Stimulated activated CD8-positive, alpha-beta memory T cell treated with anti-CD3 and anti-CD28 coated beads, Interleukin-12 subunit alpha, Interleukin-12 subunit beta, amount 100 ng/mL, for 24 hours (primary cell): ENCODE measurements around the gene CARD11.

Experiments
- DNase-seq: peaks from one replicate; pipeline ENCODE4 v3.0.0-alpha.2; 2020; ENCODE audit errors: extremely low read depth

CARD11 gene

GRCh38 chr7:2982401-2982800, 61.3 kb downstream of the CARD11 start:
- no peak for DNase-seq

- no peak for DNase-seq
Measured at GRCh38 chr7:2981103-2981480, 62.6 kb downstream of the CARD11 start.

- no peak for DNase-seq
Measured at GRCh38 chr7:2980401-2981102, 63.1 kb downstream of the CARD11 start.

- DNase-seq = no peak
Measured at GRCh38 chr7:2979951-2980350, 63.7 kb downstream of the CARD11 start.

- no peak for DNase-seq
Measured at GRCh38 chr7:2979201-2979631, 64.5 kb downstream of the CARD11 start.

GRCh38 chr7:2978408-2978807, 65.3 kb downstream of the CARD11 start:
- DNase-seq = peak; percentile 76

- DNase-seq = no peak
Measured at GRCh38 chr7:2975821-2976371, 67.8 kb downstream of the CARD11 start.

- DNase-seq = no peak
Measured at GRCh38 chr7:2974093-2974819, 69.4 kb downstream of the CARD11 start.

GRCh38 chr7:2972835-2973161, 70.9 kb downstream of the CARD11 start:
- DNase-seq = no peak

- DNase-seq = no peak
Measured at GRCh38 chr7:2971914-2972834, 71.5 kb downstream of the CARD11 start.

GRCh38 chr7:2970861-2971260, 72.8 kb downstream of the CARD11 start:
- no peak for DNase-seq

- DNase-seq = no peak
Measured at GRCh38 chr7:2970307-2970664, 73.4 kb downstream of the CARD11 start.

- no peak for DNase-seq
Measured at GRCh38 chr7:2969398-2970306, 74.0 kb downstream of the CARD11 start.

- DNase-seq = no peak
Measured at GRCh38 chr7:2968616-2969397, 74.9 kb downstream of the CARD11 start.

GRCh38 chr7:2968176-2968575, 75.5 kb downstream of the CARD11 start:
- DNase-seq = no peak

- DNase-seq = no peak
Measured at GRCh38 chr7:2967705-2968104, 76.0 kb downstream of the CARD11 start.

- DNase-seq = no peak
Measured at GRCh38 chr7:2967253-2967652, 76.4 kb downstream of the CARD11 start.

- DNase-seq = no peak
Measured at GRCh38 chr7:2966466-2967078, 77.1 kb downstream of the CARD11 start.

- no peak for DNase-seq
Measured at GRCh38 chr7:2965745-2966270, 77.9 kb downstream of the CARD11 start.

- DNase-seq = no peak
Measured at GRCh38 chr7:2965301-2965700, 78.4 kb downstream of the CARD11 start.
